Measurements from ENCODE around the gene AUTS2. TPM values are rescaled to one million over a fixed set of nuclear protein-coding genes. Genes with fewer than 3 reads are reported as not detected.

Gene AUTS2
- total RNA-seq, 2 experiments from 2014 or later: 17.5 to 23.8 TPM

GRCh38 chr7:70618020-70618551, 1019.8 kb downstream of the AUTS2 start:
- no peak overlapping the region for H3K4me3 Mint-ChIP-seq
- ATAC-seq (ENCODE audit: low read depth): no peak

GRCh38 chr7:70619130-70619529, 1020.9 kb downstream of the AUTS2 start:
- Mint-ChIP-seq H3K4me1 (peaks cover 1% of the 10 kb centered on the region), H3K27me3 (peaks cover 4% of the 10 kb centered on the region), H3K9me3 (no peaks in the 10 kb centered on the region), H3K4me3 (no peak overlapping the region), H3K36me3 (no peaks in the 10 kb centered on the region), H3K27ac (no peak overlapping the region)
- DNase-seq: no peak
- POLR2A ChIA-PET: no interaction called here
- no peak for ATAC-seq (ENCODE audit: low read depth)

More at GRCh38 chr7:70618020-70618551, 1019.8 kb downstream of the AUTS2 start:
- POLR2A ChIA-PET: no interaction called here
- H3K36me3 Mint-ChIP-seq: no peaks in the 10 kb centered on the region
- peaks cover 1% of the 10 kb centered on the region for H3K4me1 Mint-ChIP-seq
- no peak overlapping the region for H3K27ac Mint-ChIP-seq
- H3K9me3 Mint-ChIP-seq: no peaks in the 10 kb centered on the region
- H3K27me3 Mint-ChIP-seq: peaks cover 4% of the 10 kb centered on the region
- no peak for DNase-seq

GRCh38 chr7:70619659-70620058, 1021.4 kb downstream of the AUTS2 start:
- ATAC-seq (ENCODE audit: low read depth): no peak
- Mint-ChIP-seq H3K4me1 (no peaks in the 10 kb centered on the region), H3K36me3 (no peaks in the 10 kb centered on the region), H3K27me3 (peaks cover 7% of the 10 kb centered on the region), H3K9me3 (no peaks in the 10 kb centered on the region), H3K4me3 (no peak overlapping the region), H3K27ac (no peak overlapping the region)
- POLR2A ChIA-PET: no interaction called here
- DNase-seq: no peak

- Mint-ChIP-seq H3K4me3 (no peak overlapping the region), H3K4me1 (no peaks in the 10 kb centered on the region), H3K9me3 (no peaks in the 10 kb centered on the region), H3K27me3 (peaks cover 12% of the 10 kb centered on the region), H3K27ac (no peak overlapping the region), H3K36me3 (no peaks in the 10 kb centered on the region)
- ATAC-seq (ENCODE audit: low read depth): no peak
- no peak for DNase-seq
- POLR2A ChIA-PET: no interaction called here
Measured at GRCh38 chr7:70620333-70621055, 1022.2 kb downstream of the AUTS2 start.

GRCh38 chr7:70621954-70622600, 1023.8 kb downstream of the AUTS2 start:
- H3K36me3 Mint-ChIP-seq: no peaks in the 10 kb centered on the region
- no peak overlapping the region for H3K4me3 Mint-ChIP-seq
- H3K4me1 Mint-ChIP-seq: no peaks in the 10 kb centered on the region
- ATAC-seq (ENCODE audit: low read depth) (no peak), DNase-seq (no peak)
- no peaks in the 10 kb centered on the region for H3K9me3 Mint-ChIP-seq
- peaks cover 14% of the 10 kb centered on the region for H3K27me3 Mint-ChIP-seq
- POLR2A ChIA-PET: no interaction called here
- H3K27ac Mint-ChIP-seq: no peak overlapping the region

- H3K4me3 Mint-ChIP-seq: no peak overlapping the region
- peaks cover 14% of the 10 kb centered on the region for H3K27me3 Mint-ChIP-seq
- no peaks in the 10 kb centered on the region for H3K9me3 Mint-ChIP-seq
- H3K36me3 Mint-ChIP-seq: no peaks in the 10 kb centered on the region
- H3K4me1 Mint-ChIP-seq: no peaks in the 10 kb centered on the region
- H3K27ac Mint-ChIP-seq: no peak overlapping the region
- POLR2A ChIA-PET: no interaction called here
- DNase-seq: no peak
- ATAC-seq (ENCODE audit: low read depth): no peak
Measured at GRCh38 chr7:70622936-70623335, 1024.7 kb downstream of the AUTS2 start.

- DNase-seq (no peak), ATAC-seq (ENCODE audit: low read depth) (no peak)
- H3K36me3 Mint-ChIP-seq: no peaks in the 10 kb centered on the region
- no peak overlapping the region for H3K4me3 Mint-ChIP-seq
- H3K9me3 Mint-ChIP-seq: no peaks in the 10 kb centered on the region
- no peaks in the 10 kb centered on the region for H3K4me1 Mint-ChIP-seq
- POLR2A ChIA-PET: no interaction called here
- peaks cover 14% of the 10 kb centered on the region for H3K27me3 Mint-ChIP-seq
- H3K27ac Mint-ChIP-seq: no peak overlapping the region
Measured at GRCh38 chr7:70624500-70625103, 1026.3 kb downstream of the AUTS2 start.

GRCh38 chr7:70627461-70627860, 1029.2 kb downstream of the AUTS2 start:
- POLR2A ChIA-PET: no interaction called here
- ATAC-seq (ENCODE audit: low read depth) (no peak), DNase-seq (no peak)
- no peaks in the 10 kb centered on the region for H3K36me3 Mint-ChIP-seq
- no peaks in the 10 kb centered on the region for H3K9me3 Mint-ChIP-seq
- peaks cover 10% of the 10 kb centered on the region for H3K27me3 Mint-ChIP-seq
- no peak overlapping the region for H3K27ac Mint-ChIP-seq
- H3K4me1 Mint-ChIP-seq: no peaks in the 10 kb centered on the region
- no peak overlapping the region for H3K4me3 Mint-ChIP-seq

- peaks cover 2% of the 10 kb centered on the region for H3K27me3 Mint-ChIP-seq
- ATAC-seq (ENCODE audit: low read depth): no peak
- no peak overlapping the region for H3K27ac Mint-ChIP-seq
- H3K9me3 Mint-ChIP-seq: no peaks in the 10 kb centered on the region
- no peak overlapping the region for H3K4me3 Mint-ChIP-seq
- no peaks in the 10 kb centered on the region for H3K4me1 Mint-ChIP-seq
- H3K36me3 Mint-ChIP-seq: no peaks in the 10 kb centered on the region
- DNase-seq: no peak
- POLR2A ChIA-PET: no interaction called here
Measured at GRCh38 chr7:70630440-70630817, 1032.2 kb downstream of the AUTS2 start.

GRCh38 chr7:70630818-70631457, 1032.7 kb downstream of the AUTS2 start:
- ATAC-seq (ENCODE audit: low read depth) (no peak), DNase-seq (no peak)
- no peaks in the 10 kb centered on the region for H3K9me3 Mint-ChIP-seq
- no peak overlapping the region for H3K4me3 Mint-ChIP-seq
- no peak overlapping the region for H3K27ac Mint-ChIP-seq
- H3K4me1 Mint-ChIP-seq: no peaks in the 10 kb centered on the region
- H3K36me3 Mint-ChIP-seq: no peaks in the 10 kb centered on the region
- peaks cover 2% of the 10 kb centered on the region for H3K27me3 Mint-ChIP-seq
- POLR2A ChIA-PET: no interaction called here

- no peak overlapping the region for H3K27ac Mint-ChIP-seq
- no peaks in the 10 kb centered on the region for H3K36me3 Mint-ChIP-seq
- H3K4me1 Mint-ChIP-seq: no peaks in the 10 kb centered on the region
- ATAC-seq (ENCODE audit: low read depth): no peak
- no peak for DNase-seq
- no peaks in the 10 kb centered on the region for H3K9me3 Mint-ChIP-seq
- no peak overlapping the region for H3K4me3 Mint-ChIP-seq
- POLR2A ChIA-PET: no interaction called here
- no peaks in the 10 kb centered on the region for H3K27me3 Mint-ChIP-seq
Measured at GRCh38 chr7:70631718-70632117, 1033.4 kb downstream of the AUTS2 start.

- no peak overlapping the region for H3K4me3 Mint-ChIP-seq
- DNase-seq: no peak
- no peaks in the 10 kb centered on the region for H3K36me3 Mint-ChIP-seq
- no peaks in the 10 kb centered on the region for H3K9me3 Mint-ChIP-seq
- no peak for ATAC-seq (ENCODE audit: low read depth)
- POLR2A ChIA-PET: no interaction called here
- H3K27ac Mint-ChIP-seq: no peak overlapping the region
- H3K4me1 Mint-ChIP-seq: peaks cover 3% of the 10 kb centered on the region
- no peaks in the 10 kb centered on the region for H3K27me3 Mint-ChIP-seq
Measured at GRCh38 chr7:70632400-70632799, 1034.1 kb downstream of the AUTS2 start.

- Mint-ChIP-seq H3K4me1 (peaks cover 5% of the 10 kb centered on the region), H3K27ac (no peak overlapping the region), H3K27me3 (no peaks in the 10 kb centered on the region), H3K36me3 (no peaks in the 10 kb centered on the region), H3K9me3 (no peaks in the 10 kb centered on the region), H3K4me3 (no peak overlapping the region)
- ATAC-seq (ENCODE audit: low read depth) (no peak), DNase-seq (no peak)
- POLR2A ChIA-PET: no interaction called here
Measured at GRCh38 chr7:70634071-70634470, 1035.8 kb downstream of the AUTS2 start.

Data from activated naive CD8-positive, alpha-beta T cell treated with anti-CD3 and anti-CD28 coated beads, Interleukin-2, amount 10 ng/mL, durations not matched to agents 7 days and 5 days (primary cell).